ENCODE measurements around the gene PLA2G15. TPM values are rescaled to one million over a fixed set of nuclear protein-coding genes. Genes with fewer than 3 reads are reported as not detected.

The PLA2G15 gene
- total RNA-seq, result 10 to 100 TPM; 15.7 to 39.5 TPM

- no peaks in the 10 kb centered on the region for H3K36me3 ChIP-seq
- peak within 1 kb of the TSS; percentile 75 to 83 for H3K4me3 ChIP-seq
- peak within 1 kb of the TSS; percentile 38 to 47 for H3K27ac ChIP-seq
- TF ChIP-seq POLR2A (IDR thresholded peaks at IDR 0.05) (peak; percentile 78), POLR2AphosphoS5 (IDR thresholded peaks at IDR 0.05) (peak; percentile 82), CTCF (IDR thresholded peaks at IDR 0.05) (peak in 1 of 4 experiments; percentile 7)
- peaks cover 6% of the 10 kb centered on the region for H3K4me1 ChIP-seq (replicated peaks)
- H3K9me3 ChIP-seq, result no peaks in the 10 kb centered on the region
- intact Hi-C loops (cut with DNase I), result loop anchor here (5.0 kb wide), 1 partner anchor 82 kb away; no protein-coding TSS in a partner anchor
- no peaks in the 10 kb centered on the region for H3K27me3 ChIP-seq (replicated peaks; ENCODE audit: insufficient read depth)
- peak; percentile 95 for DNase-seq (ENCODE audit: low spot score)
- WGBS, result under 1% methylated on average over 74 of the region's 75 CpGs
These were observed at the start of gene PLA2G15 for GRCh38 chr16:68244903-68245853. Gene PLA2G15 (plus strand): TSS chr16:68245373. CDS start chr16:68245427, 54 bp downstream.

GRCh38 chr16:68197250-68197649 lies 47.9 kb upstream of the PLA2G15 start:
- no peak overlapping the region for H3K27ac ChIP-seq
- DNase-seq (ENCODE audit: low spot score), result no peak
- H3K27me3 ChIP-seq (replicated peaks; ENCODE audit: insufficient read depth), result no peaks in the 10 kb centered on the region
- H3K36me3 ChIP-seq, result no peaks in the 10 kb centered on the region
- WGBS, result 100% methylated on average over 2 of the region's 2 CpGs
- H3K4me1 ChIP-seq (replicated peaks), result no peaks in the 10 kb centered on the region
- TF ChIP-seq CTCF (IDR thresholded peaks at IDR 0.05) (no peak), POLR2A (IDR thresholded peaks at IDR 0.05) (no peak), POLR2AphosphoS5 (IDR thresholded peaks at IDR 0.05) (no peak)
- H3K9me3 ChIP-seq, result no peaks in the 10 kb centered on the region
- intact Hi-C loops (cut with DNase I), result no loop called here
- no peak overlapping the region for H3K4me3 ChIP-seq

- Histone ChIP-seq H3K4me3 (no peak overlapping the region), H3K4me1 (replicated peaks) (no peaks in the 10 kb centered on the region), H3K27ac (no peak overlapping the region), H3K36me3 (no peaks in the 10 kb centered on the region), H3K9me3 (no peaks in the 10 kb centered on the region), H3K27me3 (replicated peaks; ENCODE audit: insufficient read depth) (no peaks in the 10 kb centered on the region)
- no peak for DNase-seq (ENCODE audit: low spot score)
- intact Hi-C loops (cut with DNase I), result no loop called here
- WGBS, result 36% methylated on average over 3 of the region's 3 CpGs
- TF ChIP-seq CTCF (IDR thresholded peaks at IDR 0.05), result no peak
- TF ChIP-seq POLR2A (IDR thresholded peaks at IDR 0.05), result no peak
- TF ChIP-seq POLR2AphosphoS5 (IDR thresholded peaks at IDR 0.05), result no peak
These were observed 44.9 kb upstream of the PLA2G15 start for GRCh38 chr16:68200088-68200783.

- H3K27me3 ChIP-seq (replicated peaks; ENCODE audit: insufficient read depth), result no peaks in the 10 kb centered on the region
These were observed 43.1 kb upstream of the PLA2G15 start for GRCh38 chr16:68202091-68202519.

More at GRCh38 chr16:68202091-68202519, 43.1 kb upstream of the PLA2G15 start:
- TF ChIP-seq POLR2AphosphoS5 (IDR thresholded peaks at IDR 0.05) (no peak), CTCF (IDR thresholded peaks at IDR 0.05) (no peak), POLR2A (IDR thresholded peaks at IDR 0.05) (no peak)
- Histone ChIP-seq H3K9me3 (no peaks in the 10 kb centered on the region), H3K4me1 (replicated peaks) (no peaks in the 10 kb centered on the region), H3K27ac (no peak overlapping the region), H3K4me3 (no peak overlapping the region), H3K36me3 (no peaks in the 10 kb centered on the region)
- intact Hi-C loops (cut with DNase I), result no loop called here
- DNase-seq (ENCODE audit: low spot score), result no peak
